NB4 (cell line): ENCODE data around the gene GMPS.

Experiments used
- DNase-seq: peaks from one replicate; pipeline ENCODE4 v3.0.0; 2010; ENCODE audit warnings: low read depth
- H3K4me3 ChIP-seq: one replicate; pipeline ENCODE4 v1.5.1; 2011; ENCODE audit warnings: mild to moderate bottlenecking, low read depth, low read length, moderate library complexity
- CTCF ChIP-seq: IDR thresholded peaks from one replicate; pipeline ENCODE4 v1.5.1; 2012; ENCODE audit warnings: low read depth, low read length
- MAX ChIP-seq: IDR thresholded peaks from 2 replicates; pipeline ENCODE4 v1.6.1; 2011; ENCODE audit warnings: low read depth, low read length
- MYC ChIP-seq: IDR thresholded peaks from 2 replicates; pipeline ENCODE4 v1.6.1; 2011; ENCODE audit warnings: low read depth, low read length
- POLR2A ChIP-seq: IDR thresholded peaks from 2 replicates; pipeline ENCODE4 v1.6.1; 2011; ENCODE audit warnings: mild to moderate bottlenecking; ENCODE audit not compliant: insufficient read length; ENCODE audit errors: extremely low read depth

The GMPS gene

GRCh38 chr3:155948476-155948875 lies 78.0 kb downstream of the GMPS start:
- TF ChIP-seq MAX (no peak), POLR2A (no peak), MYC (no peak), CTCF (no peak)
- no peak for DNase-seq
- H3K4me3 ChIP-seq, result no peak overlapping the region

GRCh38 chr3:155949453-155950217 lies 79.2 kb downstream of the GMPS start:
- H3K4me3 ChIP-seq, result no peak overlapping the region
- no peak for DNase-seq
- TF ChIP-seq MAX (no peak), CTCF (no peak)

DNA sequence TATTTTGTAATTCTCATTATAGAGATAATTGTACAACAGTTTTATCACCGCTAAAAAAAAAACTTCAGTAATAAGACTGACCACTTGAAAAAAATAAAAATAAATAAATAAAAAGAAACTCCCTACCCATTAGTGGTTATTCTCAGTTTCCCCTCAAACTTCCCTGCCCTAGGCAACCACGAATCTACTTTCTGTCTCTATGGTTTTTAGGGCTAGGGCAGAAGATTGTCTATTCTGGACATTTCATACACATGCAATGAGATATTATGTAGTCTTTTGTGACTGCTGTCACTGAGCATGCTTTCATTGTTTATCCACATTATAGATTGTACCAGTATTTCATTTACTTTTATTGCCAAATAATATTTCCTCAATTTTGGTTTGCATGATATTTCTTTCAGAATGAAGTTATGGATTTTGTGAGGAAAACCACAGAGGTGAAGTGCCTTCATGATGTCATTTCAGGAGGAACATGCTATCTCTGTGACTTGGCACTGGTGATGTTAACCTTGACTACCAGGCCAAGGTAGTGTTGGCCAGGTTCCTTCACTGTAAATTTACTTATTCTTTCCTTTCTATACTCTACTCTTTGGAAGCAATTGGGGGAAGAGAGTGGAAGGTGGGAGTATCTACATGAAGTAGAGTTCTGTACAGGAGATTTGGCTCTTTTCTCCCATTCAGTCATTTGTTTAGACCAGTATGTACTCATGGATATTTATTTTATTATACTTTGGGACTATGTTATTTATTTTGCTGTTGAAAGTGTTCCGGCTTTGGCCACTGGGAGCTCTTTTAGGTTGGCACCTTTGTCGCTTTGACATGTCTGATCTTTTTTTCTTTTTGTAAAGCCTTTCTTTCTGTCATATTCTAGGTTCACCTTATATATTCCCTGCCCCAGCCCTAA lies 86.3 kb downstream of the GMPS start:
- no peak for DNase-seq
- H3K4me3 ChIP-seq, result no peak overlapping the region
- no peak for TF ChIP-seq POLR2A
- no peak for TF ChIP-seq MYC
- TF ChIP-seq CTCF, result no peak

DNA sequence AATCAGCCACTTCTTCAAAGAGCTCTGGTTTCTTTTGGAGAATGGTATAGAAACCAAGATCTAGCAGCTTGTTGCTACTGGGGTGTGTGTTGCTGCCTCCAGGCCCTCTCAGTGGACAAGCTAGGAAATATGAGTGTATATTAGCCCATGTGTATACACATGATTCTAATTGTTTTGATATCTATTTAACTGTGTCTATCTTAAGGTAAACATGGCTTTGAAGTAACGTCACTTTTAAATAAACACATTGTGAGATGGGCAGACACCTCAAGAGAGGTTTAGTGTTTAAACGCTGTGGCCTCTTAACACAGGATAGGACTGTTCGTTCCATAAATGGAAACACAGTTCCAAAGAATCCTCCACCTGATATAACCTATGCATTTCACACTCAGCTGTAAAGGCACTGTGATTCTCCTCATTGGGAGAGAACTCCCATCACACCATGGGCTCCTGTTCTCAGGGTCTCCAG lies 87.0 kb downstream of the GMPS start:
- H3K4me3 ChIP-seq, result no peak overlapping the region
- no peak for DNase-seq
- no peak for TF ChIP-seq MYC
- TF ChIP-seq CTCF, result no peak
- TF ChIP-seq MAX, result no peak
- TF ChIP-seq POLR2A, result no peak

- DNase-seq, result no peak
- TF ChIP-seq CTCF, result no peak
- TF ChIP-seq MAX, result no peak
- no peak for TF ChIP-seq POLR2A
- TF ChIP-seq MYC, result no peak
- H3K4me3 ChIP-seq, result no peak overlapping the region
Measured at GRCh38 chr3:155958676-155959075, 88.2 kb downstream of the GMPS start.
